ENCODE results near the gene PSMA6. TPM values are rescaled to one million over a fixed set of nuclear protein-coding genes. Genes with fewer than 3 reads are reported as not detected.
A peak's percentile ranks its signal among the peaks of the same experiment; 100 is the strongest.

Gene PSMA6
- total and polyA plus RNA-seq, 10 of the 15 experiments (the other 5 are each of a cell fraction or from before 2014, with no cell fraction given), result 267 to 1,363 (median 402) TPM

GRCh38 chr14:35344107-35344807, 52.1 kb downstream of the PSMA6 start:
- WGBS (ENCODE audit: insufficient coverage, insufficient replicate concordance, low lambda C conversion rate, missing lambda C conversion rate), result 43% methylated on average over 15 of the region's 15 CpGs

More at GRCh38 chr14:35344107-35344807, 52.1 kb downstream of the PSMA6 start:
- in situ Hi-C loops (cut with MboI), result no loop called here
- Histone ChIP-seq H3K4me1 (ENCODE audit: control insufficient read depth, insufficient read depth, low read length) (peaks cover 13% of the 10 kb centered on the region), H3K79me2 (ENCODE audit: control insufficient read depth, insufficient read depth, low read length) (no peaks in the 10 kb centered on the region), H2AFZ (ENCODE audit: control insufficient read depth, low read depth, low read length) (peak overlapping the region; percentile 17; the same call in 1 of the 2 replicates), H3K27ac (ENCODE audit: control insufficient read depth, insufficient read depth) (no peak overlapping the region), H4K20me1 (ENCODE audit: control insufficient read depth, insufficient read depth) (no peaks in the 10 kb centered on the region), H3K36me3 (ENCODE audit: control insufficient read depth in 2 of 2, insufficient read depth in 2 of 2, low read length in 1 of 2) (no peaks in the 10 kb centered on the region), H3K4me3 (no peak overlapping the region), H3K9me3 (replicated peaks; ENCODE audit: control insufficient read depth, insufficient read depth, low read length) (no peaks in the 10 kb centered on the region), H3K9ac (ENCODE audit: control insufficient read depth, insufficient read depth, low read length) (no peak overlapping the region), H3K27me3 (replicated peaks in 1 of 2; ENCODE audit: control insufficient read depth in 2 of 2, insufficient read depth in 2 of 2, low read length in 1 of 2) (no peaks in the 10 kb centered on the region), H3K4me2 (ENCODE audit: control insufficient read depth, insufficient read depth) (no peak overlapping the region)
- intact Hi-C loops (cut with micrococcal nuclease; ENCODE audit: unreplicated experiment), result no loop called here
- no peak for FAIRE-seq
- ChIA-PET POLR2A (no interaction called here), CTCF (no interaction called here), SMC1A (ENCODE audit: uncharacterized antibody, unreplicated experiment) (no interaction called here), RAD21 (ENCODE audit: unreplicated experiment) (no interaction called here)
- no peak for DNase-seq (ENCODE audit: low read depth, low spot score)
- TF ChIP-seq, protein P1, sequence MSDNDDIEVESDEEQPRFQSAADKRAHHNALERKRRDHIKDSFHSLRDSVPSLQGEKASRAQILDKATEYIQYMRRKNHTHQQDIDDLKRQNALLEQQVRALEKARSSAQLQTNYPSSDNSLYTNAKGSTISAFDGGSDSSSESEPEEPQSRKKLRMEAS (IDR thresholded peaks at IDR 0.05; ENCODE audit: low read depth, low read length), result no peak
- TF ChIP-seq SPI1 (IDR thresholded peaks at IDR 0.05; ENCODE audit: borderline replicate concordance, insufficient read depth, low read depth, low read length) (no peak), IKZF2 (IDR thresholded peaks at IDR 0.05) (no peak), IRF5 (IDR thresholded peaks at IDR 0.05; ENCODE audit: borderline replicate concordance) (no peak), POU2F2 (IDR thresholded peaks at IDR 0.05; ENCODE audit: borderline replicate concordance, low read depth, low read length) (no peak), POLR2AphosphoS5 (IDR thresholded peaks at IDR 0.05; ENCODE audit: low read length) (no peak), RCOR1 (conservative IDR thresholded peaks at IDR 0.05; ENCODE audit: low read depth, low read length) (no peak), FOXM1 (IDR thresholded peaks at IDR 0.05; ENCODE audit: low read depth, low read length) (no peak), KAT2A (conservative IDR thresholded peaks at IDR 0.05; ENCODE audit: control insufficient read depth, low read depth, low read length) (no peak), MYC (IDR thresholded peaks at IDR 0.05; ENCODE audit: insufficient read depth, insufficient read length, insufficient replicate concordance, low read length, severe bottlenecking) (no peak), HDGF (IDR thresholded peaks at IDR 0.05) (no peak), CHD1 (IDR thresholded peaks at IDR 0.05; ENCODE audit: low read depth, low read length) (no peak), SREBF1 (IDR thresholded peaks at IDR 0.05; ENCODE audit: low read length) (no peak), ZSCAN29 (IDR thresholded peaks at IDR 0.05) (no peak), CBX3 (IDR thresholded peaks at IDR 0.05; ENCODE audit: borderline replicate concordance, low read depth) (no peak), MXI1 (IDR thresholded peaks at IDR 0.05; ENCODE audit: low read depth, low read length) (no peak), RUNX3 (IDR thresholded peaks at IDR 0.05; ENCODE audit: low read length) (no peak)
- TF ChIP-seq, protein P2, sequence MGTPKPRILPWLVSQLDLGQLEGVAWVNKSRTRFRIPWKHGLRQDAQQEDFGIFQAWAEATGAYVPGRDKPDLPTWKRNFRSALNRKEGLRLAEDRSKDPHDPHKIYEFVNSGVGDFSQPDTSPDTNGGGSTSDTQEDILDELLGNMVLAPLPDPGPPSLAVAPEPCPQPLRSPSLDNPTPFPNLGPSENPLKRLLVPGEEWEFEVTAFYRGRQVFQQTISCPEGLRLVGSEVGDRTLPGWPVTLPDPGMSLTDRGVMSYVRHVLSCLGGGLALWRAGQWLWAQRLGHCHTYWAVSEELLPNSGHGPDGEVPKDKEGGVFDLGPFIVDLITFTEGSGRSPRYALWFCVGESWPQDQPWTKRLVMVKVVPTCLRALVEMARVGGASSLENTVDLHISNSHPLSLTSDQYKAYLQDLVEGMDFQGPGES (IDR thresholded peaks at IDR 0.05), result no peak
- TF ChIP-seq, protein P3, sequence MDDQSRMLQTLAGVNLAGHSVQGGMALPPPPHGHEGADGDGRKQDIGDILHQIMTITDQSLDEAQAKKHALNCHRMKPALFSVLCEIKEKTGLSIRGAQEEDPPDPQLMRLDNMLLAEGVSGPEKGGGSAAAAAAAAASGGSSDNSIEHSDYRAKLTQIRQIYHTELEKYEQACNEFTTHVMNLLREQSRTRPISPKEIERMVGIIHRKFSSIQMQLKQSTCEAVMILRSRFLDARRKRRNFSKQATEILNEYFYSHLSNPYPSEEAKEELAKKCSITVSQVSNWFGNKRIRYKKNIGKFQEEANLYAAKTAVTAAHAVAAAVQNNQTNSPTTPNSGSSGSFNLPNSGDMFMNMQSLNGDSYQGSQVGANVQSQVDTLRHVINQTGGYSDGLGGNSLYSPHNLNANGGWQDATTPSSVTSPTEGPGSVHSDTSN (IDR thresholded peaks at IDR 0.05; ENCODE audit: insufficient replicate concordance, low read depth, low read length), result no peak
- ATAC-seq, result no peak
- BruUV-seq (replicated peaks), result no TSS peak

Measured in GM12878 (cell line).